DOHH2 (cell line): Measurements from ENCODE around the gene IL12RB2.

Experiments used
- H3F3A ChIP-seq: fragments of 200-600 bp; sonication (generic), shearing (Covaris generic); 2 replicates; pipeline ENCODE4 v1.6.0; 2016; ENCODE audit warnings: antibody characterized with exemption, mild to moderate bottlenecking; ENCODE audit not compliant: control insufficient read depth, insufficient read depth
- H3K27ac ChIP-seq: fragments of 200-600 bp; sonication (generic); 2 replicates; pipeline ENCODE4 v1.5.1; 2014; ENCODE audit warnings: low read depth, mild to moderate bottlenecking, low read length, moderate library complexity
- H3K27me3 ChIP-seq: fragments of 200-600 bp; sonication (generic); 2 replicates; pipeline ENCODE4 v1.6.1; 2014; ENCODE audit warnings: mild to moderate bottlenecking, low read length, mixed read lengths; ENCODE audit not compliant: control insufficient read depth
- H3K36me3 ChIP-seq: fragments of 200-600 bp; sonication (generic); 2 replicates; pipeline ENCODE4 v1.6.1; 2014; ENCODE audit warnings: mild to moderate bottlenecking, low read length, moderate library complexity, mixed read lengths; ENCODE audit not compliant: control insufficient read depth
- H3K4me1 ChIP-seq: fragments of 200-600 bp; sonication (generic); 2 replicates; pipeline ENCODE4 v1.6.1; 2014; ENCODE audit warnings: mild to moderate bottlenecking, low read length, mixed read lengths; ENCODE audit not compliant: control insufficient read depth
- H3K4me2 ChIP-seq: fragments of 200-600 bp; sonication (generic); 2 replicates; pipeline ENCODE4 v1.6.0; 2014; ENCODE audit warnings: mild to moderate bottlenecking, low read length, moderate library complexity
- H3K4me3 ChIP-seq: fragments of 200-600 bp; sonication (generic); 2 replicates; pipeline ENCODE4 v1.5.1; 2014; ENCODE audit warnings: mild to moderate bottlenecking, low read length, mixed read lengths
- H3K79me2 ChIP-seq: fragments of 200-600 bp; sonication (generic); 2 replicates; pipeline ENCODE4 v1.6.1; 2014; ENCODE audit warnings: mild to moderate bottlenecking, low read length, mixed read lengths; ENCODE audit not compliant: control insufficient read depth
- H3K9me2 ChIP-seq: fragments of 200-600 bp; sonication (generic); replicated peaks from 2 replicates; pipeline ENCODE4 v1.6.1; 2014; ENCODE audit warnings: mild to moderate bottlenecking, low read length, mixed read lengths; ENCODE audit not compliant: control insufficient read depth
- H3K9me3 ChIP-seq: fragments of 200-600 bp; sonication (generic); 2 replicates; pipeline ENCODE4 v1.6.1; 2014; ENCODE audit warnings: antibody characterized with exemption, low read length, mixed read lengths; ENCODE audit not compliant: control insufficient read depth, insufficient read depth
- H4K20me1 ChIP-seq: fragments of 200-600 bp; sonication (generic); 2 replicates; pipeline ENCODE4 v1.6.0; 2014; ENCODE audit warnings: low read depth, mild to moderate bottlenecking, antibody characterized with exemption, low read length, moderate library complexity; ENCODE audit not compliant: control insufficient read depth, insufficient read depth
- CTCF ChIP-seq: fragments of 200-600 bp; sonication (generic); IDR thresholded peaks from one replicate; pipeline ENCODE4 v1.5.1; 2014; ENCODE audit warnings: antibody characterized with exemption, mild to moderate bottlenecking, low read depth, low read length; ENCODE audit not compliant: poor library complexity, severe bottlenecking
- EZH2phosphoT487 ChIP-seq: fragments of 200-600 bp; sonication (generic); IDR thresholded peaks from 2 replicates; pipeline ENCODE4 v1.6.1; 2017; ENCODE audit warnings: borderline replicate concordance, mild to moderate bottlenecking, antibody characterized with exemption, low read length, moderate library complexity, mixed read lengths

The IL12RB2 gene

GRCh38 chr1:67280696-67281095, 27.0 kb upstream of the IL12RB2 start:
- no peaks in the 10 kb centered on the region for H3K4me1 ChIP-seq
- H3K4me3 ChIP-seq, result no peak overlapping the region
- H4K20me1 ChIP-seq, result no peaks in the 10 kb centered on the region
- TF ChIP-seq CTCF (no peak), EZH2phosphoT487 (no peak)
- no peak overlapping the region for H3K27ac ChIP-seq
- no peaks in the 10 kb centered on the region for H3K9me3 ChIP-seq
- H3K27me3 ChIP-seq, result 0 out of 2 replicates have a peak, but pooled peaks cover 5% of the 10 kb centered on the region
- H3K9me2 ChIP-seq, result no peaks in the 10 kb centered on the region
- no peaks in the 10 kb centered on the region for H3F3A ChIP-seq
- no peak overlapping the region for H3K4me2 ChIP-seq
- H3K79me2 ChIP-seq, result no peaks in the 10 kb centered on the region
- H3K36me3 ChIP-seq, result no peaks in the 10 kb centered on the region

GRCh38 chr1:67281244-67281643, 26.4 kb upstream of the IL12RB2 start:
- no peak overlapping the region for H3K4me2 ChIP-seq
- no peaks in the 10 kb centered on the region for H3K9me3 ChIP-seq
- no peak for TF ChIP-seq CTCF
- no peak for TF ChIP-seq EZH2phosphoT487
- H4K20me1 ChIP-seq, result no peaks in the 10 kb centered on the region
- no peaks in the 10 kb centered on the region for H3K36me3 ChIP-seq
- H3F3A ChIP-seq, result no peaks in the 10 kb centered on the region
- no peaks in the 10 kb centered on the region for H3K9me2 ChIP-seq
- H3K79me2 ChIP-seq, result no peaks in the 10 kb centered on the region
- H3K27me3 ChIP-seq, result 0 out of 2 replicates have a peak, but pooled peaks cover 5% of the 10 kb centered on the region
- no peak overlapping the region for H3K4me3 ChIP-seq
- no peaks in the 10 kb centered on the region for H3K4me1 ChIP-seq
- no peak overlapping the region for H3K27ac ChIP-seq

- H3K9me3 ChIP-seq, result no peaks in the 10 kb centered on the region
- H3K27ac ChIP-seq, result no peak overlapping the region
These were observed 21.7 kb upstream of the IL12RB2 start for GRCh38 chr1:67285780-67286488.

More at GRCh38 chr1:67285780-67286488, 21.7 kb upstream of the IL12RB2 start:
- Histone ChIP-seq H3K4me3 (no peak overlapping the region), H3K79me2 (no peaks in the 10 kb centered on the region), H3K4me1 (no peaks in the 10 kb centered on the region), H3K36me3 (no peaks in the 10 kb centered on the region), H3F3A (no peaks in the 10 kb centered on the region), H3K27me3 (0 out of 2 replicates have a peak, but pooled peaks cover 5% of the 10 kb centered on the region), H4K20me1 (no peaks in the 10 kb centered on the region), H3K4me2 (no peak overlapping the region), H3K9me2 (no peaks in the 10 kb centered on the region)
- TF ChIP-seq CTCF (no peak), EZH2phosphoT487 (no peak)
